Suprapubic skin (tissue), 2 donors: ENCODE results near the gene CDK5RAP1.

Experiments used
- EP300 ChIP-seq: sonication (generic); formaldehyde crosslinking; IDR thresholded peaks from one replicate; pipeline ENCODE4 v1.6.1; 2017; ENCODE audit warnings: antibody characterized with exemption
- POLR2A ChIP-seq, 2 donors: fragments of 450-650 bp; IDR thresholded peaks; one replicate each; pipeline ENCODE4 v1.6.1; 2017; ENCODE audit warnings: antibody characterized with exemption in 2 of 2, mild to moderate bottlenecking in 2 of 2, moderate library complexity in 2 of 2

GRCh38 chr20:33337119-33337518, 64.2 kb downstream of the CDK5RAP1 start:
- TF ChIP-seq POLR2A (IDR thresholded peaks at IDR 0.05) = no peak
- TF ChIP-seq EP300 = no peak
